Endodermal cell (in vitro differentiated cells): ENCODE data around the gene TESK1. TPM values are rescaled to one million over a fixed set of nuclear protein-coding genes. Genes with fewer than 3 reads are reported as not detected.

ENCODE experiments used
- DNase-seq: peaks from one replicate; pipeline ENCODE4 v3.0.0-alpha.2; 2017
- H3K27ac ChIP-seq: 2 replicates; pipeline ENCODE4 v1.5.1; 2013; ENCODE audit warnings: mild to moderate bottlenecking, low read depth, low read length, moderate library complexity
- H3K27me3 ChIP-seq: 2 replicates; pipeline ENCODE4 v1.6.1; 2013; ENCODE audit warnings: mild to moderate bottlenecking, low read length, moderate library complexity; ENCODE audit not compliant: insufficient read depth, control insufficient read depth, poor library complexity, severe bottlenecking
- H3K36me3 ChIP-seq: 2 replicates; pipeline ENCODE4 v1.7.0; 2013; ENCODE audit warnings: mild to moderate bottlenecking, low read length, moderate library complexity; ENCODE audit not compliant: control insufficient read depth, insufficient read depth
- H3K4me1 ChIP-seq: one replicate; pipeline ENCODE4 v1.7.0; 2013; ENCODE audit warnings: low read length; ENCODE audit not compliant: control insufficient read depth, insufficient read depth
- H3K4me3 ChIP-seq: 2 replicates; pipeline ENCODE4 v1.5.1; 2013; ENCODE audit warnings: mild to moderate bottlenecking, low read length, moderate library complexity
- H3K9ac ChIP-seq: 2 replicates; pipeline ENCODE4 v1.6.1; 2013; ENCODE audit warnings: mild to moderate bottlenecking, low read length, moderate library complexity; ENCODE audit not compliant: poor library complexity, severe bottlenecking; ENCODE audit errors: extremely low read depth
- H3K9me3 ChIP-seq: 2 replicates; pipeline ENCODE4 v1.6.1; 2013; ENCODE audit warnings: mild to moderate bottlenecking, low read length, moderate library complexity; ENCODE audit not compliant: control insufficient read depth
- H3K27ac Mint-ChIP-seq: 2 replicates; pipeline ENCODE4 v1.8.0; 2020; ENCODE audit warnings: mixed read lengths
- H3K27me3 Mint-ChIP-seq: 2 replicates; pipeline ENCODE4 v1.8.0; 2021; ENCODE audit warnings: mild to moderate bottlenecking, mixed read lengths; ENCODE audit not compliant: insufficient read depth
- H3K36me3 Mint-ChIP-seq: 2 replicates; pipeline ENCODE4 v1.8.0; 2020; ENCODE audit warnings: low read depth, mixed read lengths
- H3K4me1 Mint-ChIP-seq: 2 replicates; pipeline ENCODE4 v1.8.0; 2020; ENCODE audit warnings: mixed read lengths
- H3K4me3 Mint-ChIP-seq: 2 replicates; pipeline ENCODE4 v1.8.0; 2020; ENCODE audit warnings: mild to moderate bottlenecking, moderate library complexity, mixed read lengths
- H3K9me3 Mint-ChIP-seq: 2 replicates; pipeline ENCODE4 v1.8.0; 2020; ENCODE audit warnings: mild to moderate bottlenecking, mixed read lengths
- WGBS, 2 experiments: methylation state at CpG; one replicate each; pipeline versions ENCODE4 v1.1.5 to v1.1.7; 2013; ENCODE audit warnings: missing lambda C conversion rate in 2 of 2, mixed read lengths in 1 of 2; ENCODE audit not compliant: insufficient coverage in 1 of 2, insufficient read length in 1 of 2; 5-methylcytosine and 5-hydroxymethylcytosine counted together
- total RNA-seq, 2 donors: library from RNA; stranded (reverse); fragmentation: NEBNext Ultra II Directional in 1 of 2; extraction: Animal tissue kit (Norgen Biotek cat#: 25700) in 1 of 2; gene quantifications; 2 replicates in 1 of 2; 3 replicates in 1 of 2; pipeline ENCODE4 v1.2.1, GENCODE V29; 2021
- TF ChIP-seq, protein P1 (sequence below): fragments of 200-600 bp; sonication (generic); conservative IDR thresholded peaks from 2 replicates; pipeline ENCODE4 v1.5.0; 2021; ENCODE audit warnings: antibody characterized with exemption, mild to moderate bottlenecking

Gene TESK1
- total RNA-seq, 2 donors from 2014 or later = 30.7 to 35.2 TPM

DNA sequence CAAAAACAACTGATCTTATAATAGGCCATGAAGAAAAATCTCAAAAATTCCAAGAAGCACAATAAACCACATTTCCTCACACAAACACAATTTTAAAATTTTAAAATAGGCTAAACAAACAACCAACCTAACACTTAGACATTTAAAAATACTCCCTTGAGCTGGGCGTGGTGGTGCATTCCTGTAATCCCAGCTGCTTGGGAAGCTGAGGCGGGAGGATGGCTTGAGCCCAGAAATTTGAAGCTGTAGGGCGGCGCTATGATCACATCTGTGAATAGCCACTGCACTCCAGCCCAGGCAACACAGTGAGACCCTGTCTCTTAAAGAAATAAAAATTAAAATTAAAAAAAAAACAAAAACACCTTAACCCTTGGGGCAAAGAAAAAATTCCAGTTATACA is 36.9 kb upstream of the TESK1 start:
- H3K27me3 Mint-ChIP-seq = peaks cover 3% of the 10 kb centered on the region
- H3K27ac Mint-ChIP-seq = no peak overlapping the region
- Histone ChIP-seq H3K27me3 (no peaks in the 10 kb centered on the region), H3K36me3 (no peaks in the 10 kb centered on the region), H3K27ac (no peak overlapping the region), H3K9ac (no peak overlapping the region), H3K4me1 (no peaks in the 10 kb centered on the region), H3K9me3 (no peaks in the 10 kb centered on the region), H3K4me3 (no peak overlapping the region)
- no peak overlapping the region for H3K4me3 Mint-ChIP-seq
- no peak for DNase-seq
- H3K4me1 Mint-ChIP-seq = peaks cover 8% of the 10 kb centered on the region
- H3K36me3 Mint-ChIP-seq = no peaks in the 10 kb centered on the region
- TF ChIP-seq, protein P1, sequence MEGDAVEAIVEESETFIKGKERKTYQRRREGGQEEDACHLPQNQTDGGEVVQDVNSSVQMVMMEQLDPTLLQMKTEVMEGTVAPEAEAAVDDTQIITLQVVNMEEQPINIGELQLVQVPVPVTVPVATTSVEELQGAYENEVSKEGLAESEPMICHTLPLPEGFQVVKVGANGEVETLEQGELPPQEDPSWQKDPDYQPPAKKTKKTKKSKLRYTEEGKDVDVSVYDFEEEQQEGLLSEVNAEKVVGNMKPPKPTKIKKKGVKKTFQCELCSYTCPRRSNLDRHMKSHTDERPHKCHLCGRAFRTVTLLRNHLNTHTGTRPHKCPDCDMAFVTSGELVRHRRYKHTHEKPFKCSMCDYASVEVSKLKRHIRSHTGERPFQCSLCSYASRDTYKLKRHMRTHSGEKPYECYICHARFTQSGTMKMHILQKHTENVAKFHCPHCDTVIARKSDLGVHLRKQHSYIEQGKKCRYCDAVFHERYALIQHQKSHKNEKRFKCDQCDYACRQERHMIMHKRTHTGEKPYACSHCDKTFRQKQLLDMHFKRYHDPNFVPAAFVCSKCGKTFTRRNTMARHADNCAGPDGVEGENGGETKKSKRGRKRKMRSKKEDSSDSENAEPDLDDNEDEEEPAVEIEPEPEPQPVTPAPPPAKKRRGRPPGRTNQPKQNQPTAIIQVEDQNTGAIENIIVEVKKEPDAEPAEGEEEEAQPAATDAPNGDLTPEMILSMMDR = no peak
- WGBS, 2 experiments = 90% methylated on average over 2 to 4 of the region's 4 CpGs
- H3K9me3 Mint-ChIP-seq = no peaks in the 10 kb centered on the region

DNA sequence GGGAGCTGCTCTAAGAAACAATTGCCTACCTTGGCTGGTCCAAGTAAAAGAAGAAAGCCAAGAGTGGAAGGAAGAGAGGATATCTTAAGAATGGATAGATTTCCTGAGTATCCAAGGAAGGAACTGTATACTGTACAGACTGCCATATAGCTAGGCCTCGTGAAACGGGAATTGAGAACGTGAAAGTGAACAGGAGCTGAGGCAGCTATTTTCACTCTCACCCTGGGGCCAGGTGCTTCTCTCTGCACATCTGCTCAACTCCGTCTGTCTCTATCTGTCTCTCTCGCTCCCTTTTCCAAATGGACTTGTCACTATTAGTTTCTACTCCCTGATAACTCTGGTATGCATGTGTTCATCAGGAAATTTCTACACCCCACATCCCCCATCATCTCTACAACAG is 35.9 kb upstream of the TESK1 start:
- Histone ChIP-seq H3K4me1 (no peaks in the 10 kb centered on the region), H3K27ac (no peak overlapping the region), H3K9ac (no peak overlapping the region), H3K36me3 (no peaks in the 10 kb centered on the region), H3K9me3 (no peaks in the 10 kb centered on the region), H3K27me3 (no peaks in the 10 kb centered on the region), H3K4me3 (no peak overlapping the region)
- TF ChIP-seq, protein P1 = no peak
- H3K27ac Mint-ChIP-seq = no peak overlapping the region
- H3K4me3 Mint-ChIP-seq = no peak overlapping the region
- no peaks in the 10 kb centered on the region for H3K36me3 Mint-ChIP-seq
- no peaks in the 10 kb centered on the region for H3K4me1 Mint-ChIP-seq
- H3K27me3 Mint-ChIP-seq = peaks cover 3% of the 10 kb centered on the region
- H3K9me3 Mint-ChIP-seq = no peaks in the 10 kb centered on the region
- WGBS, 2 experiments = 94% methylated on average over 5 of the region's 5 CpGs
- no peak for DNase-seq

DNA sequence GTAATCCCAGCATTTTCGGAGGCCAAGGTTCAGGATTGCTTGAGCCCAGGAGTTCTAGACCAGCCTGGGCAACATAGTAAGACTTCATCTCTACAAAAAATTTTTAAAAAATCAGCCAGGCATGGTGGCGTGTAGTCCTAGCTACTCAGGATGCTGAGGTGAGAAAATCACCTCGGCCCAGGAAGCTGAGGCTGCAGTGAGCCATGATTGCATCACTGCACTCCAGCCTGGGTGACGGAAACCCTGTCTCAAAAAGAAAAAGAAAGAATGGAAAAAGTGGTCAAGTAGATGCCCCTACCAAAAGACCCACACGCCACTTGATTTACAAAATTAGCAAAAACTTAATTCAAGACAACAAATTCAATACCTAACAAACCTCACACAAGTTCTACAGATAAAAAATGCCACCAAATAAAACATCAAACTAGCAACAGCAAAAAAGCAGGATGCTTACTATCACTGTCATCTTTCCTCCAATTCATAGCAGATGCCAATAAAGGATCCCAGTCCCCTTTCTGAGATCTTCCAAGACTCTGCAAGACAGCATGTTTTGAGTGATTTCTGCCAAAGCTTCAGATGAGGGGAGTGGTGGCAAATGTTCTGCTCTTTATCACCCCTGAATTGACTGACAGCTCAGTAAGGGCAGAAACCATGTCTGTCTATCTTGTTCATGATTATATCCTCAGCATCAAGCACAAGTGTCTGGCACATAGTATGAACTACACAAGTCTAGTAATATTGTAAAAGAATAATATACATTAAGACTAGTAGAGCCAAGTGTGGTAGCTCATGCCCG is 34.2 kb upstream of the TESK1 start:
- no peak overlapping the region for H3K4me3 ChIP-seq
- H3K36me3 Mint-ChIP-seq = no peaks in the 10 kb centered on the region
- H3K27me3 Mint-ChIP-seq = no peaks in the 10 kb centered on the region
- no peaks in the 10 kb centered on the region for H3K27me3 ChIP-seq
- H3K4me1 ChIP-seq = no peaks in the 10 kb centered on the region
- no peaks in the 10 kb centered on the region for H3K36me3 ChIP-seq
- H3K9ac ChIP-seq = no peak overlapping the region
- H3K4me3 Mint-ChIP-seq = no peak overlapping the region
- no peaks in the 10 kb centered on the region for H3K9me3 Mint-ChIP-seq
- TF ChIP-seq, protein P1 = no peak
- H3K27ac ChIP-seq = no peak overlapping the region
- no peaks in the 10 kb centered on the region for H3K4me1 Mint-ChIP-seq
- no peak overlapping the region for H3K27ac Mint-ChIP-seq
- H3K9me3 ChIP-seq = no peaks in the 10 kb centered on the region
- WGBS, 2 experiments = 88 to 89% methylated on average over 4 to 6 of the region's 6 CpGs
- DNase-seq = no peak
